GM18505 (cell line): ENCODE data around the gene APOA1.

Experiments
- ATAC-seq: cut with Tn5 transposase; IDR thresholded peaks from one replicate; pipeline ENCODE4 v1.9.1; 2021; ENCODE audit not compliant: unreplicated experiment
- POLR2A ChIP-seq: IDR thresholded peaks from 4 replicates; pipeline ENCODE4 v1.6.1; 2011; ENCODE audit warnings: borderline replicate concordance; ENCODE audit not compliant: insufficient read depth, insufficient read length; ENCODE audit errors: extremely low read depth

APOA1 gene

DNA sequence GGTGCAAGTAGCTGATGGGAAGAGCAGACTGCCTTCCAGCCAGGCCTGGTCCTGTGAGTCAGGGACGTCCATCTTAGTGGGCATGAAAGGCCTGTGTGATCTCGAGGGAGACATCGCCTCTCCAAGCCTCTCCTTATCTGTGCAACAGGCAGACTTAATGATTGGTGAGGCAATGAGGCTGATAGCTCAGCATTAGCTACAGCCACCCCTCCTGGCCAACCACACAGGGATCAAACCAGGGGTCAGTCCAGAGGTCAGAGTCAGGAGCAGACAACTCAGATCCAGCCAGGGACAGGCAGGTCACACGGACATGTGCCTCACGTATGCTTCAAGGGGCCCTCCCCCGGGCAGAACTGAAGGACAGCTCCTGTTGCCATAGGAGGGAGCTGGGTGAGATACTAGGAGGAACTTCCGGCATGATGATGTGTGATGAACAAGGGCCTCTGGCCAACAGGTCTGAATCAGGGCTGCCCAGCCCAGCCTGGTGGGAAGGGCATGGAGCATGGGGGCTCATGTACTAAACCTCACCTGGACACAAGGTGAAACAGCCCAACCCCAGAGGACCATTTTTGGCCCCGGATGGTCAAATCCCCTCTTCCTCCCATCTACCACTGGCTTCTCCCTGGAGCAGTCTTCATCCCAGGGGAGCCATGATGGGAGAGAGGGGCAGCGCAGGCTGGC is 10.5 kb downstream of the APOA1 start:
- no peak for TF ChIP-seq POLR2A

DNA sequence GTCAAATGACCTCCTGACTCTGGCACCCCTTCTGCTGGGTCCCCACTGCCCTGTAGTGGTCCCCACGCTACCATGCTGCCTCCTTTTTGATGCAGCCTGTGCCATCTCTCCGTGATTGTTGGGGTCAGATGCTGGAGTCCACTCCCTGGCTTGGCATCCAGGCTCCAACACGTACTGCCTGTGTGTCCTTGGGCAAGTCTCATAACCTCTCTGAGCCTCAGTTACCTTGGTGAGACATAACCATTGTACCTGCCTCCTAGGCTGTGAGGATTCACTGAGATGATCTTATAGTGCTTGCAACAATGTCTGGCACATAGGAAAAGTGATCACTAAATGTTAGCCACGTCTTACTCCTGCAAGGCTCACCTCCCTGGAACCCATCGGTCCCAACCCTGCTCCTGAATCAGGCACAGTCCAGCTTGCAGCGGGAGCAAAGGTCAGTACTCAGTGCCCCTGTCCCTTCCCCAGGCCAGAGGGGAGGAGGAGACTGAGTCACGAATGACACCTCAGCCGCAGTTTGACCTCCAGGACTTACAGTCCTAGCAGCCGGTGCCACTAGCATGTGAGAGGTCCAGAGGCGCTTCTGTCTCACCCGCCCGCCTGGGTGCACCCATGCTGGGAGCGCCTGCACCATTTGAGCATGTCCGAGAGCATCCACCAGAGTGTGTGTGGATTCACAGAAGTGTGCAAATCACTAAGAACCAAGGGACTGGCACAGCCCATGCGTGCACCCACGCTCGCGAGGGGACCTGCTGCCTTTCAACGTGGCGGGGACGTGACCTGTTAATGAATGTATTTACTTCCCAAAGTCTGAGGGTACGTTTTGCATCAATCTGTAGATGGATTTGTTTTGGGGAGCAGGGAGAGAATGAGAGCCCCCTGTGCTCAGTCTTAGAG is 11.3 kb downstream of the APOA1 start:
- ATAC-seq, result no peak
- no peak for TF ChIP-seq POLR2A

More for the DNA sequence above, 10.5 kb downstream of the APOA1 start:
- no peak for ATAC-seq

- no peak for ATAC-seq
- TF ChIP-seq POLR2A, result no peak
Observed at GRCh38 chr11:116825434-116825833, 12.0 kb downstream of the APOA1 start.

DNA sequence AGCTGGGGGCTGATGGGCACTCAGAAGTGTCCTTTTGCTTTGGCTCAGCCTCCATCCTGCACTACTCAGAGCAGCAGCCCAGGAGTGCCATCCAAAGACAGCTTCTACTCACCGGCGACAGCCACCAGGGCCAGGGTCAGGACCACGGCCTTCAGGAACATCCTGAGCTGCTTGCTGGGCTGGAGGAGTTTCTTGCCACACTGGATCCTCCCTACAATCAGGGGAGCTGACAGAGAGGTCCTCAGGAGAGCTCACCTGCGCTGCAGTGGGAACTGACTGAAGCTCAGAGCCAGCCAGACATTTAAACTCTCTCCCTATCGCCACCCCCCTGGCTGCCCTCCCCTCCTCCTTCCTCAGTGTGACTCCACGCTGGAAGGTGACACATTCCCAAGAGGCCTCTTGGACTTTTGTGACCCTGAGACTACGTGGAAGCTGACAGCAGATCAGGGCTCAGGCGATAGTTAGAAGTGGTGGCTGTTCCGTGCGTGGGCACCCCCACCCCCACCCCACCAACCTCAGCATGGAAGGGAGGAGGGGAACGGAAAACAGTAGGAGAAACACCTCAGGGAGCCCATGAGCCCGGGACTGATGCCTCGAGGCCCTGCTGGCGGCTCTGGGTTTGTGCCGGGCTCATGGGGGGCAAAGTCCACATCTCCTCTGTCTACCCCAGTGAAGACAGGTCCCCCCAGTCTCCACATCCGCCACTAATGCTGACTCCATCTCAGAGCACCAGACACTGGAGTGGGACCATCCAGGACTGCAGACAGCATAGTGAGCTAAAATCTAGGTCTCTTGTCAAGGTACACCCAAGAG is 14.2 kb downstream of the APOA1 start, which contains the start of gene APOA4:
Gene APOA4 (minus strand): TSS at position 274 of the 813 bp plus-strand sequence. CDS start 113 bp downstream, at position 161.
- no peak for TF ChIP-seq POLR2A
- ATAC-seq, result no peak

DNA sequence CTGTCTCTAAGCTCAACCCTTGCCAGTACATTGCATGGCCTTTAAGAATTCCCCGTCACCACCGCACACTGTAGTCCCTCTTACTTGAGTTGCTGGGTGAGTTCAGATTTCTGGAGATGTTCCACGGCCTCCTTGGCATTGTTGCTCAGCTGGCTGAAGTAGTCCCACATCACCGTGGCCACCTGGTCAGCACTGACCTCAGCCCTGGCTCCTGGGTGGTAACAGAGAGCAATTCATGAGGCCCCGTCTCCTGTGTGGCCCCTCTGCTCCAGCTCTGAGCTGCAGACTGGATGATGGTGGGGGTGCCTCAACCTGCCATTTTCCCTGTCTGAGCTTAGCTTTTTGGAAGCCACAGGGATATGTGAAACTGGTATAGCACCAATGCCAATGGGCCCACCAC is 14.8 kb downstream of the APOA1 start:
- no peak for ATAC-seq

GRCh38 chr11:116821050-116821918 is 16.1 kb downstream of the APOA1 start:
- no peak for ATAC-seq
- no peak for TF ChIP-seq POLR2A

More for the DNA sequence above, 14.8 kb downstream of the APOA1 start:
- no peak for TF ChIP-seq POLR2A

DNA sequence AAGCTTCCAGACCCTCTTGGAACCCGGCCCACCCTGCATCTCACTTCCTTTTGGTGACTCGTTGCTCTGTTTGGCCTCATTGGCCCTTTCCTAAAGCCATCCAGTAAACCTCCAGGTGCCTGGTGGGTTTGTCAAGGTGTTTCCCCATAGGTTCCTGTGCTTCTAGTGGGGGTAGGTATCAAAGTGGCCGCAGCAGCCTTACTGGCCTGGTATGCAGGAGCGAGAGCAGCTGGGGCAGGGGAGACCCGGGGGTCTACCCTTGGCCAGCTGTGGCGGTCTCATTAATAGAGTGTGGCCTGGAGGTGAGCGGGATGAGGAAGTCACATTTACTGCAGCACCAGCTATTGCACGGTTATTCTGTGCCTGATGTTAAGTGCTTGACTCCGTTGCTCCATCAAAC is 18.4 kb downstream of the APOA1 start:
- TF ChIP-seq POLR2A, result no peak
- ATAC-seq, result no peak

- TF ChIP-seq POLR2A, result no peak
- no peak for ATAC-seq
Observed at GRCh38 chr11:116814502-116814901, 22.9 kb downstream of the APOA1 start.

DNA sequence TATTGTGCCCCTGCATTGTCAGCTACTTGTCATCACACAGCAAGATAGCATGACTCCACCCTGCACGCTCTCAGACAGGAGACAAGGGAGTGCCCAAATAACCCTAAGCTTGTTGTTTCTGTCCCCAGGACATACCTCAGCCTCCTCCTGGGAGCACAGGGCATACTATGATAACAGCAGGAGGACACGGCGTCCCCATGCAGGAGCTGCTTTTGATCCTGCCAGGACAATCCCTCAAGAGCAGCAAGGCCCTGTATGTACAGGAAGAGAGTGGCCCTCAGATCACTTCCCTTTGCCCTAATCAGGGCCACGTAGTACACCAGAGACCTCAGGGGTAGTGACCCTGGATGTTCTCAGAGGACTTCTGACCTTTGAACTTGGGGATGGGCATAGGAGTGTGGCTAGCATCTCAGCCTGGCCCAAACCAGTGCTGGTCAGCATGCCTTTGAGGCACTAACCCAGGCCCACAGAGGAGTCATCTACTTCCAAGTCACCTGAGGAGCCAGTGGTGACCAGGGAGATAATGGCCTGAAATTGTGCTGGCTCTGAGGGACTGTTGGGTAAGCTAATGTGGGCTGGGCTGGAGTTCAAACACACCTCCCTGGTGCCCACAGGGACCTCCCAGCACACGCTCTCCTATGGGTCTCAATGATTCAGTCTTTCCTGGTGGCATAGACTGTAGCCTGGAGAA is 23.5 kb downstream of the APOA1 start:
- no peak for TF ChIP-seq POLR2A
- no peak for ATAC-seq

- no peak for ATAC-seq
- TF ChIP-seq POLR2A, result no peak
Observed at GRCh38 chr11:116813170-116813569, 24.3 kb downstream of the APOA1 start.

DNA sequence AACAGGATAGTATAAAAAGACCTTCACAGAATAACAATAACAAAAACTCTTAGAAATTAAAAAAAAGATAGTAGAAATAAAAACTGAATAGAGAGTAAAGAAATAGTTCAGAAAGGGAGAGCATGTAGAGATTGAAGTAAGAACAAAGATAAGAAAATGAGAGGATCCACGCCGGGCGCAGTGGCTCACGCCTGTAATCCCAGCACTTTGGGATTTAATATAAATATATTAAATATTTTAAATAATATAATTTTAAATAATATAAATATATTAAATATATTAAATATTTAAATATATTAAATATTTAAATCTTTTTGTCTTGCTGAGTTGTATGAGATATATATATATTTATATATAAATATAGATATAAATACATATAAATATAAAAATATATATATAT is 25.3 kb downstream of the APOA1 start:
- TF ChIP-seq POLR2A, result no peak
- no peak for ATAC-seq

- ATAC-seq, result no peak
- TF ChIP-seq POLR2A, result no peak
Observed at GRCh38 chr11:116811194-116811593, 26.2 kb downstream of the APOA1 start.
